Occipital lobe (tissue), 2 donors: ENCODE results near the gene PNKP. TPM values are rescaled to one million over a fixed set of nuclear protein-coding genes. Genes with fewer than 3 reads are reported as not detected.

ENCODE experiments used
- DNase-seq: peaks from one replicate; lab custom pipeline; 2025; lab: John Stamatoyannopoulos, UW
- total RNA-seq: library from RNA; depleted of rRNA; stranded (reverse); fragments of >200 nt; gene quantifications from one replicate; pipeline ENCODE4 v1.2.3, GENCODE V29; 2014

The PNKP gene
- 24.0 TPM for total RNA-seq

DNA sequence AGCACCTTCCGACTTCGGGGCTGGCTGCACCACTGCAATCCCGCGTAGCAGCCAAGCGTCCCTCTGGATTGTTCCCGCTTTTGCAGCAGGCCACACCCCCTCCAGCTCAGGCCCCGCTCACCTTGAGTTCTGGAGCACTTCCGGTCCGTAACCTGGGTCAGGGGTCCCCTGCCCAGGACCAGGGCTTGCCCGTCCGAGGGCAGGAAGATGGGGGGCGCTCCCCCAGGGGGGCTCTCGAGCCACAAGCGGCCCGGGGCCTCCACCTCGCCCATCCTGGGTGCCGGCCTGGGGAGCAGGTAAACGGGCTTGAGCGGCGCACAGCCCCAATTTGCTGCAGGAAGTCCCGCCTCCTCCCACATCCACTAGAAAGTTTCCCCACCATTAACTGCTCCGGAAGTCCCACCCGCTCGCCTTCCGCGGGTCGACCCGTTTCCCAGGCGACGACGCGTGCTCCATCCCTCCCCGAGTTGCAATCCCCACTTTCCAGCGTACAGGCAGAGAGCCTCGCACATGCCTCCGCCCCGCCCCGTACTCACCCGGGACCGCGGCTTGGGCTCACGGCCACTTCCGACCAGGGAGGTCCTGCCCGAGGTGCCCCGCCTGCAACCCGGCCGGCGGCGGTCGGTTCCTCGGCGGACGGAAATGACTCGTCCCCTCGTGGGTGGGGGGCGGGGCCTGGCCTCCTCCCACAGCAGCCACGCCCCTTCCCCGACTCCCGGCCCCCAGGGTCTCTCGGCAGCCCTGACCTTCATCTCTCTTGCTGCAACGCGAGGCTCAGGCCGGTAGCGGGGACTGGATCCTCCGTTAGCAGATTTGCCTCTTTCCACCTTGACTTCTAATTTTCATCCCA is at the start of gene PNKP:
Gene PNKP (minus strand): TSS at position 644 of the 850 bp plus-strand sequence. CDS start 372 bp downstream, at position 272.
- peak; percentile 87 for DNase-seq

- no peak for DNase-seq
Observed at GRCh38 chr19:49915271-49915670, 47.9 kb upstream of the PNKP start.

GRCh38 chr19:49913720-49914119 is 46.3 kb upstream of the PNKP start:
- no peak for DNase-seq

DNA sequence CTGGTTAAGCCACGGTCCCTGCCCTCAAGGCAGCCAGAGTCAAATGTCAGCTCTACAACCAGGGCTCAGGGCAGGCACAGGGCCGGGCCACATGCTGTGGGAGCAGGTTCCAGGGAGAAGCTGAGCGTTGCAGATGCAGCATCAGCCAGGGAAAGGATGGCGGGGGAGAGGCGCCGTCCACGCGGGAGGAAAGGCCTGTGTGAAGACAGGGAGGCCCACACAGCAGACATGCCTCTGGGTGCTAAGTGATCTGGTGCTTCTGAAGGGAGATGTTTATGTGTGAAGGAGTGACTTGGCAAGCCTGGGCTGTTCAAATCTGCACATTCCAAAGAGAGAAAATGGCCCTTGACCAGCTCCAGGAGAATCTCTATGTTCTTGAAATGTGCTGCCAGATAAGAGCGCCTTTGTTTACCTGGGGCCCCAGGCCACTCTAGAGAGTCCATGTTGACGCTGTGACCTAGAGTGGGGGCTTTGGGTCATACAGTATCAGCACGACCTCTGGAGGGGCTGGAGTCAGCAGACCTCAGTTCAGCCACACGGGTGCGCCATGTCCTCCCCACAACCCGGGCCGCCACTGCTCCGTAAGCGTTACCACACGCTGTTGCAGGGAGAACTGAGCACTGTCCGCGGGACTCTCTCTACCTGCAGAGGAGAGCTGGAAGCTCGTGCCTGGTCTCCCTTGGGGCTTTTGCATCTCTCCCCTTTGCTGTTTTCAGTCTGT is 45.7 kb upstream of the PNKP start:
- peak; percentile 69 for DNase-seq

GRCh38 chr19:49911381-49912145 is 44.2 kb upstream of the PNKP start:
- no peak for DNase-seq

- no peak for DNase-seq
Observed at GRCh38 chr19:49910179-49910578, 42.8 kb upstream of the PNKP start.

DNA sequence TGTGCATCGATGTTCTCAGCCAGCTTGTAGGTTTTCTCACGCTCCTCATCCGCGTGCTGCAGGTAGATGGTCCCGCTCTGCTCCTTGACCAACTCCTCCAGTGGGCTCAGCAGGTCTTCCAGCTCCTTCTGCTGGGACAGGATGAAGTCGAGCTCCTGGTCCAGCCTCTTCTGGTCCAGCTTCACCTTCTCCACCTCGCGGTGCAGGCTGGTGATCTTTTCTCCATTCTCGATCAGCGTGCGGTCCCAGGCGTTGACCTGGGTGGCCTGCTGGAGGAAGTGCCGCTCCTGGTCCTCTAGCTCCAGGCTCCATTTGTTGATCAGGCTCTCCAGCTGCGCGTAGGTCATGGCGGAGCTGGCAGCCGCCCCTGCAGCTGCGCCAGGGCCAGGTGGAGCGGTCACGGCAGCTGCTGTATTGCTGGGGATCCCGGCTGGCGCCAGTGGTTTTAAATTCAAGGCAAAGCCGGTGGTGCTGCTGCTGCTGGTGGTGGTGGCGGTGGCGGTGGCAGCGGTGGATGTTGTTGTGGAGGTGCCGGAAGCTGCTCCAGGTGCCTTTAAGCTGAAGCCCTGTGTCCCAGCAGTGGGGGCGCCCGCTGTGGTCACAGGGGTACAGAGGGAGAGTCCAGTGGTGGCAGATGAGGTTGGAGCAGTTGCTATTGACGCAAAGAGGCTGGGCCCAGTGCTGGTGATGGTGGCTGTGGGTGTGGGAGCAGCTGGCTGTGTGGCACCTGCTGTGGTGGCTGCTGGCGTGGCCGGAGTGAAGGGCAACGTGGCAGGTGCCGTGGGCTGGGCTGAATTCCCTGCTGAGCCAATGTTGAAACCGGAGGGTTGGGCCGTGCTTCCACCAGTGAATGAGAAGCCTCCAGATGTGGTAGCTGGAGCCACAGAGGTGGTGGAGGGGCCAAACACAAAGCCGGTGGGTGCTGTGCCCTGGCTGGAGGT is 41.4 kb upstream of the PNKP start:
- DNase-seq = no peak

DNA sequence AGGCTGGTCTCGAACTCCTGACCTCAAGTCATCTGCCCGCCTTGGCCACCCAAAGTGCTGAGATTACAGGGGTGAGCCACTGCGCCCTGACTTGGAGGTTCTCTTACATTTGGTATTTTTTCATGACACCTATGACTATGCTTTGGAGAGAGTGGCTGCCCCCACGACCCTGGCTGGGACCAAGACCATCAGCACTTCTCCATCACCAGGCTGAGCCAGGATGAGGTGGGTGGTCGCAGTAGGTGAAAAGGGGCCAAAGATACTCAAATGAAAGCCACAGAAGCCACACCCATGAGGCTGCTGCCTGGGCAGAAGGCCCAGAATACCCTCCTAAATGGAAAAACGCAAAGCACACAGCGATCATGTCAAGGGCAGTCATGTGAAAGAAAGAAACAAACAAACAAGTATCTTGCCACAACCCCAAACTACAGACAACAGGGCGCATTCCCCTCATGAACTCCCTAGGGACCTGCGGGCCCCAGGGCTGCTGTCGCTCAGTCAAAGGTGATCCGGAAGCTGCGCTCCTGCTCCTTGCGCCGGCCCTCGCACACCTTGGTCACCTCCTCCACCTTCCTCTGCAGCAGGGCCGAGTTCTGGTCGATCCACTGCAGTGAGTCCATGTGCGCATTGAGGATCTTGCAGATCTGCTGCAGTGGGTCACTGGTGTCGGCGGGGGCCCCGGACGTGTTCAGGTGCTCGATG is 40.5 kb upstream of the PNKP start:
- no peak for DNase-seq

- DNase-seq = no peak
Observed at GRCh38 chr19:49906879-49907564, 39.6 kb upstream of the PNKP start.

DNA sequence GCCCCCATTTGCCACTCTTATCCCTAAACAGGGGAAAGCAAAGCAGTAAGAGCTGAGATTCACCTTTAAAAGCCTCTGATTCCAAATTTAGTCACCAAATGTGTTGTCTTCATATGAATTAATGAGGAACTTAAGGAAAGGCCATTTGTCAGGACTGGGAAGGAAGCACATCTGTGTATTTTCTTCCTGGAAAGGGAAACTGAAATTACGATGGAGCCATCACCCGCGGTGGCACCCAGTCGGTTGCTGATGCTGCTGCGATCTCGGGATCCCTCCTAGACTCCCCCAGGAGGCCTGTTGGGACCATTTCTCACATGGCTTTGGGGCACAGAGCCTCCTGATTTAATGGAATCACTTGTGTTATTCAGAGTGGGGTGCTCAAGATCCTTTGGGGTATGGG is 36.8 kb upstream of the PNKP start:
- no peak for DNase-seq

- no peak for DNase-seq
Observed at GRCh38 chr19:49896863-49897621, 29.7 kb upstream of the PNKP start, which contains the start of gene IL4I1. IL4I1 (minus strand) TSS chr19:49896887; CDS start chr19:49896160, 727 bp downstream.

GRCh38 chr19:49895566-49896297 is 28.4 kb upstream of the PNKP start:
- DNase-seq = no peak

- no peak for DNase-seq
Observed at GRCh38 chr19:49894879-49895565, 27.6 kb upstream of the PNKP start.

GRCh38 chr19:49894011-49894664 is 26.8 kb upstream of the PNKP start:
- no peak for DNase-seq

DNA sequence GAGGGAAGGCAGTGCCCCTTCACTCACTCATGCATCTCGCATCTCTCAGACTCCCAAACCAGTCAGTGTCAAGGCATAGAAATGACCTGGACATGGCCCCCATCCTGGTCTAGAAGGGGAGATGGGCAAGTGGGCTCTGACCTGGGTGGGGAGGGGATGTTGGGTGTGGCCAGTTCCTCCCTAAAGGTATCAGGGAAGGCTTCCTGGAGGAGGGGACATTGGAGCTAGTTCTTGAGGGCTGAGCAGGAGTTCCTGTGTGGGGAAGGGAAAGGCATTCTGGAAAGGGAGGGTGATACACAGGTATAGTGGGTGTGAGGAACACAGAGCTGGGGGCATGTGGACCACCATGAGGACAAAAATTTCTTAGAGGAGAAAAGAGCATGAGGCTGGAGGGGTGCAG is 25.3 kb upstream of the PNKP start:
- no peak for DNase-seq

DNA sequence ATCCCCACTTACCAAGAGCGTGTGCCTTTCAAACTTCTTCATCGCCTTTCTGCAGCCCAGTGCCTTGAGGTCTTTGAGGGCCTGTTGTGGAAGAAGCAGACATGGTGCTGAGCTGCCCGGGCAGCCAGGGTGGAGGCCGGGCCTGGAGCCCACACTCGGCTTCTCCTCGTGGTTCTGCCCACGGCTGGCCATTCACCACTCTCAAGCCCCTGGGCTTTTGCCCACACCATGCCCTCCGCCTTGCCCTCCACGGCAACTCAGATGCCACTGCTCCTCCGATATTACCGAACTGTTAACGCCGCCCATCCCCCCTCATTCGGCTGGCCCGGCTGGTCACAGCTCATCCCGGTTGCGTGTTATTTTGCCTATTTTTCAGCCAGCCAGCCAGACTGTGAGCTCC is 24.0 kb upstream of the PNKP start:
- no peak for DNase-seq
